Ascending aorta (tissue), 2 donors: ENCODE measurements around the gene CAMTA1. TPM values are rescaled to one million over a fixed set of nuclear protein-coding genes. Genes with fewer than 3 reads are reported as not detected.

ENCODE experiments used
- DNase-seq, 2 donors: peaks; one replicate each; pipeline ENCODE4 v3.0.0-alpha.2; 2019; ENCODE audit warnings: low spot score in 2 of 2
- H3K27ac ChIP-seq, 2 donors: fragments of 200-600 bp; sonication (generic); one replicate each; pipeline ENCODE4 v1.5.1; 2016 to 2017; ENCODE audit warnings: mild to moderate bottlenecking in 1 of 2
- H3K27me3 ChIP-seq: fragments of 200-600 bp; sonication (generic); one replicate; pipeline ENCODE4 v1.5.1; 2017
- H3K36me3 ChIP-seq, 2 donors: fragments of 200-600 bp; sonication (generic); one replicate each; pipeline ENCODE4 v1.5.1; 2016
- H3K4me1 ChIP-seq, 2 donors: fragments of 200-600 bp; sonication (generic); one replicate each; pipeline ENCODE4 v1.5.1; 2016 to 2017; ENCODE audit warnings: mild to moderate bottlenecking in 1 of 2
- H3K4me3 ChIP-seq, 2 donors: fragments of 200-600 bp; sonication (generic); one replicate each; pipeline ENCODE4 v1.5.1; 2016 to 2017; ENCODE audit warnings: mild to moderate bottlenecking in 1 of 2
- H3K9me3 ChIP-seq, 2 donors: fragments of 200-600 bp; sonication (generic); one replicate each; pipeline ENCODE4 v1.5.1; 2016
- intact Hi-C: fragments of 100-400 bp; cut with DNase I; formaldehyde crosslinking; loops from one replicate; pipeline ENCODE4 v1.15.1; 2023
- total RNA-seq: library from RNA; depleted of rRNA; stranded (reverse); fragments of >200 nt; gene quantifications from one replicate; pipeline ENCODE4 v1.1.0, GENCODE V29; 2016
- TF ChIP-seq, protein P1 (sequence below), 3 experiments: fragments of 200-600 bp in 2 of 3; fragments of 450-650 bp in 1 of 3; sonication (generic) in 2 of 3; IDR thresholded peaks; one replicate each; pipeline ENCODE4 v1.5.1; 2016 to 2019; ENCODE audit warnings: antibody characterized with exemption in 3 of 3, mild to moderate bottlenecking in 1 of 3, moderate library complexity in 1 of 3

Gene CAMTA1
- total RNA-seq, 1 donor from 2014 or later = 53.3 TPM

- TF ChIP-seq, protein P1, sequence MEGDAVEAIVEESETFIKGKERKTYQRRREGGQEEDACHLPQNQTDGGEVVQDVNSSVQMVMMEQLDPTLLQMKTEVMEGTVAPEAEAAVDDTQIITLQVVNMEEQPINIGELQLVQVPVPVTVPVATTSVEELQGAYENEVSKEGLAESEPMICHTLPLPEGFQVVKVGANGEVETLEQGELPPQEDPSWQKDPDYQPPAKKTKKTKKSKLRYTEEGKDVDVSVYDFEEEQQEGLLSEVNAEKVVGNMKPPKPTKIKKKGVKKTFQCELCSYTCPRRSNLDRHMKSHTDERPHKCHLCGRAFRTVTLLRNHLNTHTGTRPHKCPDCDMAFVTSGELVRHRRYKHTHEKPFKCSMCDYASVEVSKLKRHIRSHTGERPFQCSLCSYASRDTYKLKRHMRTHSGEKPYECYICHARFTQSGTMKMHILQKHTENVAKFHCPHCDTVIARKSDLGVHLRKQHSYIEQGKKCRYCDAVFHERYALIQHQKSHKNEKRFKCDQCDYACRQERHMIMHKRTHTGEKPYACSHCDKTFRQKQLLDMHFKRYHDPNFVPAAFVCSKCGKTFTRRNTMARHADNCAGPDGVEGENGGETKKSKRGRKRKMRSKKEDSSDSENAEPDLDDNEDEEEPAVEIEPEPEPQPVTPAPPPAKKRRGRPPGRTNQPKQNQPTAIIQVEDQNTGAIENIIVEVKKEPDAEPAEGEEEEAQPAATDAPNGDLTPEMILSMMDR (IDR thresholded peaks at IDR 0.05) = no peak
- no peaks in the 10 kb centered on the region for H3K27me3 ChIP-seq
- no peak overlapping the region for H3K4me3 ChIP-seq
- H3K9me3 ChIP-seq = peaks cover 0 to 7% of the 10 kb centered on the region in 2 donors
- no peaks in the 10 kb centered on the region for H3K36me3 ChIP-seq
- intact Hi-C loops = no loop called here
- H3K27ac ChIP-seq = no peak overlapping the region
- DNase-seq = no peak
- peaks cover 0 to 11% of the 10 kb centered on the region in 2 donors for H3K4me1 ChIP-seq
These were observed 508.7 kb downstream of the CAMTA1 start for GRCh38 chr1:7293702-7294629.

- TF ChIP-seq, protein P1 (IDR thresholded peaks at IDR 0.05) = no peak
- intact Hi-C loops = no loop called here
- no peak for DNase-seq
- H3K27me3 ChIP-seq = no peaks in the 10 kb centered on the region
- H3K4me3 ChIP-seq = no peak overlapping the region
- peaks cover 0 to 18% of the 10 kb centered on the region in 2 donors for H3K4me1 ChIP-seq
- H3K36me3 ChIP-seq = no peaks in the 10 kb centered on the region
- H3K27ac ChIP-seq = no peak overlapping the region
- H3K9me3 ChIP-seq = peaks cover 0 to 7% of the 10 kb centered on the region in 2 donors
These were observed 509.4 kb downstream of the CAMTA1 start for GRCh38 chr1:7294636-7295035.

DNA sequence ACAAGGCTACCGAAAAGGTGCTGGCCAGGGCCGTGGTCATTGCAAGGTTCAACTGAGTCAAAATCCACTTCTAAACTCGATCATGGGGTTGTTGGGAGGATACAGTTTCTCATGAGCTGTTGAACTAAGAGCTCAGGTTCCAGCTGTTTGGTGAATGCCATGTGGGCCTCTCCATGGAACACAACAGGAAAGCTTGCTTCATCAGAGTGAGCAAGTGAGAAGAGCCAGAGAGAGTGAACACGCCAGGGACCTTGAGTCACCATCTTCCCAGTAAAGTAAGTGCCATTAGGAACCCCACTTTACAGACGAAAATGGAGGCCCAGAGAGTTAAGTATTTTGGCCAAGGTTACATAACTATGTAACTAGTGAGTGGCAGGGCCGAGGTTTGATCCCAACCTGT is 510.7 kb downstream of the CAMTA1 start:
- Histone ChIP-seq H3K4me3 (no peak overlapping the region), H3K4me1 (peaks cover 0 to 25% of the 10 kb centered on the region in 2 donors), H3K36me3 (no peaks in the 10 kb centered on the region), H3K27me3 (no peaks in the 10 kb centered on the region), H3K9me3 (peaks cover 0 to 7% of the 10 kb centered on the region in 2 donors), H3K27ac (no peak overlapping the region)
- TF ChIP-seq, protein P1 (IDR thresholded peaks at IDR 0.05) = no peak
- DNase-seq = no peak
- intact Hi-C loops = no loop called here

- intact Hi-C loops = no loop called here
- TF ChIP-seq, protein P1 (IDR thresholded peaks at IDR 0.05) = no peak
- peaks cover 0 to 19% of the 10 kb centered on the region in 2 donors for H3K4me1 ChIP-seq
These were observed 511.7 kb downstream of the CAMTA1 start for GRCh38 chr1:7296968-7297367.

GRCh38 chr1:7298145-7298544 is 512.9 kb downstream of the CAMTA1 start:
- H3K9me3 ChIP-seq = peaks cover 0 to 7% of the 10 kb centered on the region in 2 donors
- no peaks in the 10 kb centered on the region for H3K27me3 ChIP-seq
- H3K4me3 ChIP-seq = no peak overlapping the region
- no peak for DNase-seq
- TF ChIP-seq, protein P1 (IDR thresholded peaks at IDR 0.05) = no peak
- peak overlapping the region in 1 of 2 donors; percentile 55 for H3K27ac ChIP-seq
- H3K4me1 ChIP-seq = peaks cover 0 to 19% of the 10 kb centered on the region in 2 donors
- H3K36me3 ChIP-seq = no peaks in the 10 kb centered on the region
- intact Hi-C loops = no loop called here

More at GRCh38 chr1:7296968-7297367, 511.7 kb downstream of the CAMTA1 start:
- no peak for DNase-seq
- Histone ChIP-seq H3K27me3 (no peaks in the 10 kb centered on the region), H3K27ac (no peak overlapping the region), H3K4me3 (no peak overlapping the region), H3K36me3 (no peaks in the 10 kb centered on the region), H3K9me3 (peaks cover 0 to 7% of the 10 kb centered on the region in 2 donors)
